Aorta (tissue), 5 donors: ENCODE data around the gene CIAO3. TPM values are rescaled to one million over a fixed set of nuclear protein-coding genes. Genes with fewer than 3 reads are reported as not detected.

Source experiments
- ATAC-seq: fragments of 200-7000 bp; cut with Tn5 transposase; one replicate; pipeline ENCODE4 v1.9.1; 2022; ENCODE audit warnings: moderate library complexity; ENCODE audit not compliant: low FRiP score
- DNase-seq, 2 donors: peaks; one replicate each; pipeline ENCODE4 v3.0.0-alpha.2; 2020
- H3K27ac ChIP-seq, 2 donors: one replicate each; pipeline ENCODE4 v1.5.1; 2013; ENCODE audit warnings: low read length in 2 of 2, mild to moderate bottlenecking in 2 of 2, moderate library complexity in 2 of 2, control low read depth in 1 of 2, inconsistent platforms in 1 of 2, low read depth in 1 of 2
- H3K27me3 ChIP-seq, 2 donors: one replicate each; pipeline ENCODE4 v1.6.1; 2013; ENCODE audit warnings: control low read depth in 1 of 2, low read length in 1 of 2, mild to moderate bottlenecking in 1 of 2, moderate library complexity in 1 of 2; ENCODE audit not compliant: insufficient read depth in 2 of 2, control insufficient read depth in 1 of 2
- H3K36me3 ChIP-seq, 2 donors: one replicate each; pipeline ENCODE4 v1.6.1; 2013; ENCODE audit warnings: control low read depth in 1 of 2, low read length in 1 of 2, mild to moderate bottlenecking in 1 of 2; ENCODE audit not compliant: insufficient read depth in 2 of 2, control insufficient read depth in 1 of 2
- H3K4me1 ChIP-seq, 2 donors: one replicate each; pipeline ENCODE4 v1.6.1; 2013; ENCODE audit warnings: low read length in 2 of 2, control low read depth in 1 of 2, mild to moderate bottlenecking in 1 of 2, moderate library complexity in 1 of 2; ENCODE audit not compliant: insufficient read depth in 2 of 2, control insufficient read depth in 1 of 2
- H3K4me3 ChIP-seq, 2 donors: one replicate each; pipeline ENCODE4 v1.5.1; 2013; ENCODE audit warnings: low read length in 2 of 2, control low read depth in 1 of 2, mild to moderate bottlenecking in 1 of 2
- H3K9me3 ChIP-seq: one replicate; pipeline ENCODE4 v1.6.1; 2013; ENCODE audit warnings: mild to moderate bottlenecking, low read length; ENCODE audit not compliant: control insufficient read depth
- WGBS, 2 donors: extraction: QIAGEN DNeasy Blood & Tissue Kit; methylation state at CpG; one replicate each; pipeline ENCODE4 v1.1.7; 2013; 5-methylcytosine and 5-hydroxymethylcytosine counted together
- intact Hi-C, 2 donors: fragments of 100-400 bp; cut with DNase I; formaldehyde crosslinking; loops; one replicate each; pipeline versions ENCODE4 v1.14.2 to v1.15.0; 2022
- polyA plus RNA-seq, 2 donors: library from polyadenylated mRNA; stranded (reverse); fragments of 200-250 nt; gene quantifications; one replicate each; pipeline ENCODE4 v1.2.3, GENCODE V29; 2013
- total RNA-seq, 2 donors: library from RNA; stranded (reverse); fragmentation: NEBNext Ultra II Directional; extraction: Animal tissue kit (Norgen Biotek cat#: 25700); gene quantifications; one replicate each; pipeline ENCODE4 v1.2.1, GENCODE V29; 2021
- donor health status: healthy with polysubstance abuse.
- donor health status: Bipolar disorder and iron deficiency.
- donor health status: DM: no; HTN: no; CAD: no.
- donor health status: DM: no; HTN: no; CAD: no.
- donor health status: DM: yes; HTN: yes; CAD: no.

The CIAO3 gene
- total and polyA plus RNA-seq, 4 donors: 12.4 to 35.9 (median 22.1) TPM

GRCh38 chr16:784431-784830, 43.6 kb upstream of the CIAO3 start:
- H3K27ac ChIP-seq: no peak overlapping the region
- no peaks in the 10 kb centered on the region for H3K27me3 ChIP-seq
- intact Hi-C loops: no loop called here
- no peak for DNase-seq
- H3K9me3 ChIP-seq: no peaks in the 10 kb centered on the region
- 84 to 88% methylated on average over 19 of the region's 19 CpGs for WGBS, 2 donors
- H3K4me3 ChIP-seq: no peak overlapping the region
- no peaks in the 10 kb centered on the region for H3K4me1 ChIP-seq
- ATAC-seq: no peak
- H3K36me3 ChIP-seq: no peaks in the 10 kb centered on the region

GRCh38 chr16:783404-784161, 42.8 kb upstream of the CIAO3 start:
- ATAC-seq (no peak), DNase-seq (no peak)
- H3K9me3 ChIP-seq: no peaks in the 10 kb centered on the region
- no peaks in the 10 kb centered on the region for H3K27me3 ChIP-seq
- H3K27ac ChIP-seq: no peak overlapping the region
- H3K4me3 ChIP-seq: no peak overlapping the region
- WGBS, 2 donors: 45 to 53% methylated on average over 17 of the region's 17 CpGs
- intact Hi-C loops: no loop called here
- no peaks in the 10 kb centered on the region for H3K36me3 ChIP-seq
- no peaks in the 10 kb centered on the region for H3K4me1 ChIP-seq

GRCh38 chr16:782766-783403, 42.1 kb upstream of the CIAO3 start:
- H3K9me3 ChIP-seq: no peaks in the 10 kb centered on the region
- ATAC-seq (no peak), DNase-seq (no peak)
- 70 to 72% methylated on average over 33 to 36 of the region's 36 CpGs for WGBS, 2 donors
- H3K27ac ChIP-seq: no peak overlapping the region
- intact Hi-C loops: no loop called here
- H3K27me3 ChIP-seq: no peaks in the 10 kb centered on the region
- H3K4me1 ChIP-seq: no peaks in the 10 kb centered on the region
- H3K4me3 ChIP-seq: no peak overlapping the region
- no peaks in the 10 kb centered on the region for H3K36me3 ChIP-seq

GRCh38 chr16:782258-782657, 41.5 kb upstream of the CIAO3 start:
- intact Hi-C loops: no loop called here
- no peaks in the 10 kb centered on the region for H3K27me3 ChIP-seq

GRCh38 chr16:781346-782010, 40.7 kb upstream of the CIAO3 start:
- intact Hi-C loops: no loop called here

More at GRCh38 chr16:782258-782657, 41.5 kb upstream of the CIAO3 start:
- Histone ChIP-seq H3K4me1 (no peaks in the 10 kb centered on the region), H3K9me3 (no peaks in the 10 kb centered on the region), H3K4me3 (no peak overlapping the region), H3K27ac (no peak overlapping the region), H3K36me3 (no peaks in the 10 kb centered on the region)
- ATAC-seq: no peak
- 57 to 63% methylated on average over 6 of the region's 6 CpGs for WGBS, 2 donors
- DNase-seq: no peak

GRCh38 chr16:780296-780695, 39.5 kb upstream of the CIAO3 start:
- intact Hi-C loops: no loop called here
- WGBS, 2 donors: 86% methylated on average over 16 of the region's 16 CpGs

More at GRCh38 chr16:781346-782010, 40.7 kb upstream of the CIAO3 start:
- ATAC-seq: no peak
- Histone ChIP-seq H3K36me3 (no peaks in the 10 kb centered on the region), H3K4me1 (no peaks in the 10 kb centered on the region), H3K27ac (no peak overlapping the region), H3K27me3 (no peaks in the 10 kb centered on the region), H3K9me3 (no peaks in the 10 kb centered on the region), H3K4me3 (no peak overlapping the region)
- no peak for DNase-seq
- WGBS, 2 donors: 67 to 68% methylated on average over 18 to 19 of the region's 19 CpGs

GRCh38 chr16:779561-779960, 38.8 kb upstream of the CIAO3 start:
- H3K4me1 ChIP-seq: no peaks in the 10 kb centered on the region
- no peaks in the 10 kb centered on the region for H3K36me3 ChIP-seq
- WGBS, 2 donors: 63 to 66% methylated on average over 13 of the region's 13 CpGs
- no peak overlapping the region for H3K4me3 ChIP-seq
- DNase-seq (no peak), ATAC-seq (no peak)
- no peaks in the 10 kb centered on the region for H3K27me3 ChIP-seq
- intact Hi-C loops: no loop called here
- H3K9me3 ChIP-seq: no peaks in the 10 kb centered on the region
- no peak overlapping the region for H3K27ac ChIP-seq

More at GRCh38 chr16:780296-780695, 39.5 kb upstream of the CIAO3 start:
- no peaks in the 10 kb centered on the region for H3K27me3 ChIP-seq
- no peaks in the 10 kb centered on the region for H3K4me1 ChIP-seq
- no peaks in the 10 kb centered on the region for H3K9me3 ChIP-seq
- DNase-seq (no peak), ATAC-seq (no peak)
- H3K36me3 ChIP-seq: no peaks in the 10 kb centered on the region
- H3K4me3 ChIP-seq: no peak overlapping the region
- H3K27ac ChIP-seq: no peak overlapping the region

GRCh38 chr16:778909-779527, 38.2 kb upstream of the CIAO3 start:
- Histone ChIP-seq H3K9me3 (no peaks in the 10 kb centered on the region), H3K36me3 (no peaks in the 10 kb centered on the region), H3K27me3 (no peaks in the 10 kb centered on the region), H3K4me3 (no peak overlapping the region), H3K4me1 (no peaks in the 10 kb centered on the region), H3K27ac (no peak overlapping the region)
- DNase-seq (no peak), ATAC-seq (no peak)
- WGBS, 2 donors: 83 to 85% methylated on average over 6 of the region's 6 CpGs
- intact Hi-C loops: no loop called here
